Thymus (tissue), 11 donors: ENCODE data around the gene IL1RAPL2. TPM values are rescaled to one million over a fixed set of nuclear protein-coding genes. Genes with fewer than 3 reads are reported as not detected.

ENCODE experiments used
- DNase-seq, 9 donors: peaks; one replicate each; pipeline ENCODE4 v3.0.0-alpha.2; 2013; ENCODE audit warnings: low spot score in 9 of 9, low read depth in 6 of 9, missing footprints in 1 of 9
- H3K27ac ChIP-seq, 2 donors: one replicate each; pipeline ENCODE4 v1.5.1; 2013; ENCODE audit warnings: control low read depth in 1 of 2, low read depth in 1 of 2, low read length in 1 of 2, mild to moderate bottlenecking in 1 of 2, moderate library complexity in 1 of 2
- H3K27me3 ChIP-seq, 2 donors: one replicate each; pipeline ENCODE4 v1.5.1; 2013; ENCODE audit warnings: low read length in 1 of 2; ENCODE audit not compliant: control insufficient read depth in 2 of 2, insufficient read depth in 1 of 2
- H3K36me3 ChIP-seq, 2 donors: one replicate each; pipeline ENCODE4 v1.5.1; 2013; ENCODE audit warnings: low read length in 1 of 2, mild to moderate bottlenecking in 1 of 2, moderate library complexity in 1 of 2; ENCODE audit not compliant: control insufficient read depth in 2 of 2, insufficient read depth in 2 of 2
- H3K4me1 ChIP-seq, 2 donors: one replicate each; pipeline ENCODE4 v1.5.1; 2013; ENCODE audit warnings: low read length in 2 of 2; ENCODE audit not compliant: control insufficient read depth in 2 of 2, insufficient read depth in 2 of 2
- H3K4me3 ChIP-seq, 2 donors: one replicate each; pipeline ENCODE4 v1.5.1; 2013; ENCODE audit warnings: low read length in 2 of 2, control low read depth in 1 of 2, mild to moderate bottlenecking in 1 of 2
- H3K9me3 ChIP-seq, 2 donors: one replicate each; pipeline ENCODE4 v1.5.1; 2013; ENCODE audit warnings: low read length in 1 of 2, mild to moderate bottlenecking in 1 of 2; ENCODE audit not compliant: control insufficient read depth in 2 of 2, insufficient read depth in 1 of 2
- WGBS: extraction: QIAGEN DNeasy Blood & Tissue Kit; methylation state at CpG from one replicate; pipeline ENCODE4 v1.1.7; 2013; 5-methylcytosine and 5-hydroxymethylcytosine counted together
- polyA plus RNA-seq: library from polyadenylated mRNA; stranded (reverse); fragments of 200-250 nt; gene quantifications from one replicate; pipeline ENCODE4 v1.2.3, GENCODE V29; 2013
- total RNA-seq: library from RNA; stranded (reverse); fragments of 120-200 nt; gene quantifications from one replicate; pipeline ENCODE4 v1.2.4, GENCODE V29; 2013
- donor health status: healthy.

Gene IL1RAPL2
- total and polyA plus RNA-seq, 2 donors = 0.38 TPM; not detected in 1

- 87% methylated on average over 2 of the region's 2 CpGs for WGBS
- DNase-seq = no peak
- H3K36me3 ChIP-seq = no peaks in the 10 kb centered on the region
Observed at GRCh38 chrX:104929324-104929723, 363.3 kb downstream of the IL1RAPL2 start.

DNA sequence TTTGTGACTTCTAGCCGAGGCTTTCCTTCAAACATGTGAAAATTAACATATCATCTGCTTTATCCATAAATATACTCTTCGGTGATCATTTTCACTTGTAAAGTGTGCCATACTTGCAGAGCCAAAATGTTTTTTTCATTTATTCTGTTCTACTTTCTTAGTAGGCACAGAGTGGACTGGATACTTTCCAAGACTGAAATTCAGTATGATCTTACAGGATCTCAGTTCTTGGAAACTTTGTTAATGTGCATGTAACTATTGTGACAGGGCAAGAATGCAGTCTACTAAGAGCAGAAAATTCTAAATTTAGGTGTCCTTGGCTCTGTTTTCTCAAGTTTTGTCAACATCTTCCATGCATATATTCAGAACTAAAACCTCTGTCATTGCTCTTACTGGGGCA lies 369.6 kb downstream of the IL1RAPL2 start:
- no peaks in the 10 kb centered on the region for H3K4me1 ChIP-seq
- WGBS = 86% methylated on average over 2 of the region's 2 CpGs
- no peak overlapping the region for H3K27ac ChIP-seq
- no peaks in the 10 kb centered on the region for H3K9me3 ChIP-seq
- H3K27me3 ChIP-seq = no peaks in the 10 kb centered on the region
- no peak for DNase-seq
- no peaks in the 10 kb centered on the region for H3K36me3 ChIP-seq
- no peak overlapping the region for H3K4me3 ChIP-seq

More at GRCh38 chrX:104929324-104929723, 363.3 kb downstream of the IL1RAPL2 start:
- no peak overlapping the region for H3K27ac ChIP-seq
- H3K9me3 ChIP-seq = no peaks in the 10 kb centered on the region
- H3K4me1 ChIP-seq = no peaks in the 10 kb centered on the region
- H3K27me3 ChIP-seq = no peaks in the 10 kb centered on the region
- no peak overlapping the region for H3K4me3 ChIP-seq

DNA sequence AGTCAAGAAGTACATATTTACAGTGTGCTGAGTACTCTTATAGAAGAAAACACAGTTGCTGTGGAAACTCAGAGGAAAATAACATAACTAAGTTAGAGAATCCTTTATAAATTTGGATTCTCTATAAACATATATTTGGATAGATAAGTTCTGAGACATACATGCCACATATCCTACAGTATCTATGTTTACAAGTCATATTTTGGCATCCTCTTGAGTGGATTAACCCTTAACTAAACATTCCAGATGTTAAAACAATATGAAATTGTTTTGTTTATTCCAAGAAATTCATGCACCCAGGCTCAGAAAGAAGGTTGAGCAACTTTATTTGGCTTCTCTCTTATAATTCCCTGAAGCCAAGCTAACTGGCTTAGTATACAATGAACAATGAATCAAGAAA lies 387.3 kb downstream of the IL1RAPL2 start:
- Histone ChIP-seq H3K27me3 (no peaks in the 10 kb centered on the region), H3K4me3 (no peak overlapping the region), H3K4me1 (no peaks in the 10 kb centered on the region), H3K36me3 (no peaks in the 10 kb centered on the region), H3K27ac (no peak overlapping the region), H3K9me3 (no peaks in the 10 kb centered on the region)
- no peak for DNase-seq

DNA sequence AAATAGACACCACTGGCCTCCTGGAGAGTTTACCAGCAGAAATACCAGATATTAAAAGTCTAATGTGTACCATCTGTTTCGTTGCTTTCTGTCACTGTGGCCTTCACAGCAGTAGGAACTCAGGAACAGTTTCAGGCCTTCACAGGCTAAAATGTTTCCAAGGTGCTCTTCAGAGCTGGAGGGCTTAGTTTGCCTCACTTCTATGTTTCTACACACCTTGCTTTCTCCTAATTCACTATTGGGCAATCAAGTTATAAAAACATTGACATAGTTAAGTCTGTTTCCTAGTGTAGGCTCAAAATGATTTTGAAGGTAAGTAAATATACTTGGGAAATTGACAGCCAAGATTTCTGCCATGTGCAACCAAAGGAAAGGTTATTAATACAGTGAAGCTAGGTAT lies 395.9 kb downstream of the IL1RAPL2 start:
- Histone ChIP-seq H3K4me3 (no peak overlapping the region), H3K27ac (no peak overlapping the region), H3K9me3 (no peaks in the 10 kb centered on the region), H3K36me3 (no peaks in the 10 kb centered on the region), H3K4me1 (no peaks in the 10 kb centered on the region), H3K27me3 (no peaks in the 10 kb centered on the region)
- no peak for DNase-seq
- WGBS = 82% methylated on average over 1 of the region's 1 CpG

- H3K4me3 ChIP-seq = no peak overlapping the region
- no peak overlapping the region for H3K27ac ChIP-seq
- H3K9me3 ChIP-seq = no peaks in the 10 kb centered on the region
- no peaks in the 10 kb centered on the region for H3K36me3 ChIP-seq
- DNase-seq = no peak
- H3K27me3 ChIP-seq = no peaks in the 10 kb centered on the region
- no peaks in the 10 kb centered on the region for H3K4me1 ChIP-seq
Observed at GRCh38 chrX:104968241-104968640, 402.2 kb downstream of the IL1RAPL2 start.

DNA sequence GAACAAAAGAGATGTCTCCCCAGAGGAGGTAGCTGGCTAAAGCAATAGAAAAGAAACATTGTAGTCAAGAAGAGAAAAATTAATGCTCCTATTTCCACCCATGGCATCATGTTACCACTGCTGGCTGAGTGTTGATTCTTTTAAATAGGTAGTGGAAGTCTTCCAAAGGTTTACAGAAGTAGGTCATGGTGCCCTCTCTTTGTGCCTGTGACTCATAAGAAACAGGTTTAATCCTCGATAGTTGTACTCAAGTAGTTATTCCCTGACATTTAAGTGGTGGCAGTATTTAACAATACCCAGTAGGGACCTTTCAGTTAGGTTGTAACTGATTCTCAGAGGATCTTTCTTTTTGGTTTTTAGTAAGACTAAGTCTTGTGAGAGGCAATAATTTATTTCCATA lies 406.7 kb downstream of the IL1RAPL2 start:
- H3K36me3 ChIP-seq = no peaks in the 10 kb centered on the region
- H3K27me3 ChIP-seq = no peaks in the 10 kb centered on the region
- no peaks in the 10 kb centered on the region for H3K4me1 ChIP-seq
- 89% methylated on average over 1 of the region's 1 CpG for WGBS
- H3K4me3 ChIP-seq = no peak overlapping the region
- no peak for DNase-seq
- H3K27ac ChIP-seq = no peak overlapping the region
- H3K9me3 ChIP-seq = no peaks in the 10 kb centered on the region

DNA sequence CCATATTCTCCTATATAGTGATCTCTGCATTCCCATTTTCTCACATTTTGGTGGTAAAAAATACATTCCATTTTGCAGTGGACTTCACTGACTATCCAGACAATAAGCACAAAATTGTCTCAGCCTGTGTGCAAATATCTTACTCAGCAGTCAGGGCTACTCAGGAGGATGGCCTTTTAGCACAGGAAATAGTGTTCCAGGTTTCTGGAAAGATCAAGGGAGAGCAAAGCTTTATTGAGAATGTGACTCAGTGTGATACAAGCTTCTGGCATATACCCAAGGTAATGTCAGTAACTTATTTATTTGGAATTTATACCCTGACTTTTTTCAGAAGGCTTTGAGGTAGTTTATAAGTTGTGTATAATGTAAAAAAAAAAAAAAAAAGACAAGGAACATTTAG lies 421.1 kb downstream of the IL1RAPL2 start:
- no peaks in the 10 kb centered on the region for H3K9me3 ChIP-seq
- H3K4me3 ChIP-seq = no peak overlapping the region
- DNase-seq = no peak
- H3K27me3 ChIP-seq = no peaks in the 10 kb centered on the region
- no peaks in the 10 kb centered on the region for H3K36me3 ChIP-seq
- no peaks in the 10 kb centered on the region for H3K4me1 ChIP-seq
- H3K27ac ChIP-seq = no peak overlapping the region

DNA sequence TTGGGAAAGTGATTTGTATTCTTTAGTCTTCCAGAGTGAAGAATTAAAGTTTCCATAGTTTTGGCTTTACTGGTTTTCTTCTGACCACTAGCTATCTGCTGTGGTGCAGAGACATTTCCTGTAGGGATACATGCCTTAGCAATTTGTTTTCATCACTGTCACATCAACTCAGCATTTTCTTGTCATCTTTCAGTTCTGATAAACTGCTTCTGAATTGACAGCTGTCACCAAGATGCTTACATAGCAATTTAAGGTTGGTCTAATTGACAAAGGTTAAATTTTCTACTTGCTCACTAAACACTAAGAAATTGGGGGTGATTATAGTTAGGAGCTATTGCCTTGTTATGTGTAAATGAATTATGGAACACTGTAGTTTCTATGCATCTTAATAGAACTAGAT lies 422.0 kb downstream of the IL1RAPL2 start:
- no peak for DNase-seq
- Histone ChIP-seq H3K27ac (no peak overlapping the region), H3K27me3 (no peaks in the 10 kb centered on the region), H3K4me1 (no peaks in the 10 kb centered on the region), H3K9me3 (no peaks in the 10 kb centered on the region), H3K4me3 (no peak overlapping the region), H3K36me3 (no peaks in the 10 kb centered on the region)

- DNase-seq = no peak
Observed at GRCh38 chrX:104995546-104995945, 429.5 kb downstream of the IL1RAPL2 start.

DNA sequence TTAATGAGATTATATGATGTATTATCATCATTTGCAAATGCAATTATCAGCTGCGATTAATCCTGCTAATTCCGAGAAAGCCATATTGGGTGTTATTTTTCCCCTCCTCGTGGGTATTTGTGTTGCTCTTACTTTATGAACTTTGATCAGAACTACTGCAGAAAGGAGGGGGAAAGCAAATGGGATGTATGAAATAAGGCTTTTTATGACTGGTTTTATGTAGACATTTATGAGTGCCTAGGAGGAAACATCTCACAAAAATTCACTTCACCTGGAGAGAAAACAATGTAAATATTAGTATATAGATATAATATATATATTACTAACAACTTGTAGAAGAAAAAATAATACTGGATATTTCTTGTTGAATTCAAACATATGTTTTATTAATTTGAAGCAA lies 440.1 kb downstream of the IL1RAPL2 start:
- no peaks in the 10 kb centered on the region for H3K9me3 ChIP-seq
- no peak for DNase-seq
- 90% methylated on average over 3 of the region's 3 CpGs for WGBS
- no peaks in the 10 kb centered on the region for H3K4me1 ChIP-seq
- no peak overlapping the region for H3K27ac ChIP-seq
- H3K36me3 ChIP-seq = no peaks in the 10 kb centered on the region
- no peak overlapping the region for H3K4me3 ChIP-seq
- no peaks in the 10 kb centered on the region for H3K27me3 ChIP-seq

More at GRCh38 chrX:104995546-104995945, 429.5 kb downstream of the IL1RAPL2 start:
- no peak overlapping the region for H3K27ac ChIP-seq
- no peaks in the 10 kb centered on the region for H3K36me3 ChIP-seq
- H3K4me1 ChIP-seq = no peaks in the 10 kb centered on the region
- no peaks in the 10 kb centered on the region for H3K27me3 ChIP-seq
- H3K4me3 ChIP-seq = no peak overlapping the region
- no peaks in the 10 kb centered on the region for H3K9me3 ChIP-seq
